ENCODE measurements around the gene EIF2B2. TPM values are rescaled to one million over a fixed set of nuclear protein-coding genes. Genes with fewer than 3 reads are reported as not detected.

Gene EIF2B2
- total and polyA plus RNA-seq, 9 of the 15 experiments (the other 6 are each of a cell fraction or from before 2014, with no cell fraction given): 10.6 to 94.1 (median 38.9) TPM

DNA sequence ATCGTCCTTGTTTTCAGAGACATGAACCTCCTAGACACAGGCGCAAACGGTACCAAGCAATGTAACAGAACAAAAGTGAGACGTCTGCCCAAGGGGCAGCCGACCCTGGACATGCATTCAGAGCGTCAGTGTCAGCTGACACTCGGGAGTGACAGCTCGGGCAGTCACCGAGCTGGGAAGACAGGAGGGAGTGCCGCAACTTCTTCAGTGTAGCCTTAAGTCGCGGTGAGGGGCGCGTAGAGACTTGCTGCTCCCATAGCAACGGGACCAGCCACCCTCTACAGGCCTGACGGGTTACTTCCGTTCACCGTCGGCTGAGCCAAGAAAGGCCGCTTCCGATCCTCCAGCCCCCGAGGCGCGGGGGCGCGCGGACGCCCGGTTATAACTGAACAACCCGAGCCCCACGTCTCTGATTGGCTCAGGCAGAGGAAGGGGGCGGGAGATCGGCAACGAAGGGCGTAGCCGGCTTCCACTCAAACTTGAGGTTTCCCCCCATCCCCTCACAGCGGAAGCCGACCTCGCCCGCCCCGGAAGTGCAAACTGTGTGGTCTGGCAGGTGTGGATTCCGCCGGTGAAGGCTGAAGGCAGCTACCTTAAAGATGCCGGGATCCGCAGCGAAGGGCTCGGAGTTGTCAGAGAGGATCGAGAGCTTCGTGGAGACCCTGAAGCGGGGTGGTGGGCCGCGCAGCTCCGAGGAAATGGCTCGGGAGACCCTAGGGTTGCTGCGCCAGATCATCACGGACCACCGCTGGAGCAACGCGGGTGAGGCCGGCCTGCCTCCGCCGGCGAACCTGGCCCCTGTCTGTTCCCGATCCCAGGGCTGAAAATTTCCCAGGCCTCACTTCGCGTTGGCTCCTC is at the start of gene EIF2B2 (continued):
- TF ChIP-seq, protein P1, sequence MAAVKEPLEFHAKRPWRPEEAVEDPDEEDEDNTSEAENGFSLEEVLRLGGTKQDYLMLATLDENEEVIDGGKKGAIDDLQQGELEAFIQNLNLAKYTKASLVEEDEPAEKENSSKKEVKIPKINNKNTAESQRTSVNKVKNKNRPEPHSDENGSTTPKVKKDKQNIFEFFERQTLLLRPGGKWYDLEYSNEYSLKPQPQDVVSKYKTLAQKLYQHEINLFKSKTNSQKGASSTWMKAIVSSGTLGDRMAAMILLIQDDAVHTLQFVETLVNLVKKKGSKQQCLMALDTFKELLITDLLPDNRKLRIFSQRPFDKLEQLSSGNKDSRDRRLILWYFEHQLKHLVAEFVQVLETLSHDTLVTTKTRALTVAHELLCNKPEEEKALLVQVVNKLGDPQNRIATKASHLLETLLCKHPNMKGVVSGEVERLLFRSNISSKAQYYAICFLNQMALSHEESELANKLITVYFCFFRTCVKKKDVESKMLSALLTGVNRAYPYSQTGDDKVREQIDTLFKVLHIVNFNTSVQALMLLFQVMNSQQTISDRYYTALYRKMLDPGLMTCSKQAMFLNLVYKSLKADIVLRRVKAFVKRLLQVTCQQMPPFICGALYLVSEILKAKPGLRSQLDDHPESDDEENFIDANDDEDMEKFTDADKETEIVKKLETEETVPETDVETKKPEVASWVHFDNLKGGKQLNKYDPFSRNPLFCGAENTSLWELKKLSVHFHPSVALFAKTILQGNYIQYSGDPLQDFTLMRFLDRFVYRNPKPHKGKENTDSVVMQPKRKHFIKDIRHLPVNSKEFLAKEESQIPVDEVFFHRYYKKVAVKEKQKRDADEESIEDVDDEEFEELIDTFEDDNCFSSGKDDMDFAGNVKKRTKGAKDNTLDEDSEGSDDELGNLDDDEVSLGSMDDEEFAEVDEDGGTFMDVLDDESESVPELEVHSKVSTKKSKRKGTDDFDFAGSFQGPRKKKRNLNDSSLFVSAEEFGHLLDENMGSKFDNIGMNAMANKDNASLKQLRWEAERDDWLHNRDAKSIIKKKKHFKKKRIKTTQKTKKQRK (IDR thresholded peaks at IDR 0.05; ENCODE audit: borderline replicate concordance, low read depth, low read length): no peak

DNA sequence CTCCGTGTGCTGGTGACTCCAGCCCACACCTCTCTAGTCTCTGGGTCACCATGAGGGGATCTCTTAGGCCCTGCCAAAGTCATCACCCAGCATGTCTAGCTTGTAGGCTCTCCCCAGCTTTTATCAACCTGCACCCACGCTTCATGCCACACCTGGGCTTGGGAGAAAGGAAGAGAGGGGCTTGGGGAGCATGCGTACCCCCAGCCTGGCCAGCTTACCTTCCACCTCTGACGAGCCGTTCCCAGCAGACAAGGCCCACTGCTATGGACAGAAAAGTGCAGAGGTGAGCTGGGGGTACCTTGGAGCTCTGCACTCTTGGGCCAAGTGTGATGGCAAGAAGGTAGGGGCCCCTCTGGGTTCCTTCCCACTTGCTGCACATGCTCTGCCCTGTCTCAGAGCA is 49.0 kb upstream of the EIF2B2 start:
- Histone ChIP-seq H3K27ac (ENCODE audit: extremely low read depth, low read depth, low read length) (no peak overlapping the region), H2AFZ (ENCODE audit: low read depth, low read length) (no peak overlapping the region), H4K20me1 (replicated peaks; ENCODE audit: control insufficient read depth, insufficient read depth, low read length) (no peaks in the 10 kb centered on the region), H3K4me1 (replicated peaks in 1 of 2; ENCODE audit: control insufficient read depth in 2 of 2, insufficient read depth in 2 of 2, low read length in 2 of 2) (peaks cover 0 to 55% of the 10 kb centered on the region in 2 experiments; a peak in 3 of 5 replicates), H3K4me2 (ENCODE audit: insufficient read depth, low read length) (no peak overlapping the region), H3K9me3 (replicated peaks; ENCODE audit: control insufficient read depth, insufficient read depth, low read depth, low read length) (no peaks in the 10 kb centered on the region), H3K36me3 (ENCODE audit: control insufficient read depth, insufficient read depth, low read length) (no peaks in the 10 kb centered on the region), H3K27me3 (ENCODE audit: control insufficient read depth in 2 of 2, insufficient read depth in 2 of 2, low read length in 2 of 2) (no peaks in the 10 kb centered on the region), H3K9ac (ENCODE audit: insufficient read depth in 1 of 2, low read depth in 2 of 2, low read length in 2 of 2) (no peak overlapping the region), H3K79me2 (ENCODE audit: control insufficient read depth, insufficient read depth, low read length) (no peaks in the 10 kb centered on the region), H3K9me1 (ENCODE audit: control insufficient read depth, insufficient read depth, low read length) (no peaks in the 10 kb centered on the region), H3K4me3 (no peak overlapping the region)
- in situ Hi-C loops (cut with MboI): no loop called here
- ChIA-PET CTCF (ENCODE audit: low intra/inter-chr PET ratio) (no interaction called here), POLR2A (interaction anchor here (0.6 to 1.4 kb wide), 2 partner anchors 9 to 367 kb away, joined by 3 to 5 read pairs; no protein-coding TSS in a partner anchor)
- DNase-seq (ENCODE audit: extremely low read depth in 1 of 4, low spot score in 3 of 4) (no peak), FAIRE-seq (no peak), ATAC-seq (no peak)
- 38% methylated on average over 4 of the region's 5 CpGs for WGBS (ENCODE audit: insufficient coverage, low coverage, missing lambda C conversion rate)
- no TSS peak for BruUV-seq (replicated peaks)
- intact Hi-C loops (cut with micrococcal nuclease): no loop called here
- TF ChIP-seq NELFE (IDR thresholded peaks at IDR 0.05; ENCODE audit: insufficient read depth, insufficient read length) (no peak), EP400 (IDR thresholded peaks at IDR 0.05) (no peak), NBN (IDR thresholded peaks at IDR 0.05; ENCODE audit: low read depth) (no peak), ZSCAN29 (IDR thresholded peaks at IDR 0.05) (no peak), MAFK (IDR thresholded peaks at IDR 0.05; ENCODE audit: low read length) (no peak), MYBL2 (IDR thresholded peaks at IDR 0.05; ENCODE audit: low read depth) (no peak), MYBL2 (CRISPR knock-in tag; IDR thresholded peaks at IDR 0.05; ENCODE audit: borderline replicate concordance) (no peak), TRIM28 (IDR thresholded peaks at IDR 0.05) (no peak), SRSF1 (IDR thresholded peaks at IDR 0.05; ENCODE audit: low read depth, low read length) (no peak), SUPT5H (IDR thresholded peaks at IDR 0.05) (no peak), TCF7L2 (IDR thresholded peaks at IDR 0.05; ENCODE audit: low read depth, low read length) (no peak), PML (IDR thresholded peaks at IDR 0.05; ENCODE audit: low read length) (no peak), SMARCC2 (IDR thresholded peaks at IDR 0.05; ENCODE audit: low read depth) (no peak), SP1 (CRISPR knock-in tag; IDR thresholded peaks at IDR 0.05) (no peak)
- TF ChIP-seq, protein P2, sequence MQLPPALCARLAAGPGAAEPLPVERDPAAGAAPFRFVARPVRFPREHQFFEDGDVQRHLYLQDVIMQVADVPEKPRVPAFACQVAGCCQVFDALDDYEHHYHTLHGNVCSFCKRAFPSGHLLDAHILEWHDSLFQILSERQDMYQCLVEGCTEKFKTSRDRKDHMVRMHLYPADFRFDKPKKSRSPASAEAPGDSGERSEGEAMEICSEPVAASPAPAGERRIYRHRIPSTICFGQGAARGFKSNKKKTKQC (CRISPR knock-in tag; IDR thresholded peaks at IDR 0.05): no peak
- TF ChIP-seq, protein P3, sequence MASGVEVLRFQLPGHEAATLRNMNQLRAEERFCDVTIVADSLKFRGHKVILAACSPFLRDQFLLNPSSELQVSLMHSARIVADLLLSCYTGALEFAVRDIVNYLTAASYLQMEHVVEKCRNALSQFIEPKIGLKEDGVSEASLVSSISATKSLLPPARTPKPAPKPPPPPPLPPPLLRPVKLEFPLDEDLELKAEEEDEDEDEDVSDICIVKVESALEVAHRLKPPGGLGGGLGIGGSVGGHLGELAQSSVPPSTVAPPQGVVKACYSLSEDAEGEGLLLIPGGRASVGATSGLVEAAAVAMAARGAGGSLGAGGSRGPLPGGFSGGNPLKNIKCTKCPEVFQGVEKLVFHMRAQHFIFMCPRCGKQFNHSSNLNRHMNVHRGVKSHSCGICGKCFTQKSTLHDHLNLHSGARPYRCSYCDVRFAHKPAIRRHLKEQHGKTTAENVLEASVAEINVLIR (CRISPR knock-in tag; IDR thresholded peaks at IDR 0.05): no peak
